BLaER1 treated with 17β-estradiol and CSF1 and Interleukin-3, amounts not matched to agents 10 nM and 100 nM (cell line): ENCODE measurements around the gene SIPA1.
"Not testable (repeated sequence)": the region's sequence is repeated elsewhere in the genome, so short reads cannot be mapped to it uniquely, and the experiment has no call there.

Experiments
- H3K27ac ChIP-seq, 11 experiments: shearing (Covaris generic); formaldehyde crosslinking; 2 replicates each; pipeline ENCODE4 v1.8.1; 2022
- H3K27me3 ChIP-seq, 11 experiments: shearing (Covaris generic); formaldehyde crosslinking; 2 replicates each; pipeline ENCODE4 v1.8.1; 2022
- H3K36me3 ChIP-seq, 11 experiments: shearing (Covaris generic); formaldehyde crosslinking; 2 replicates each; pipeline ENCODE4 v1.8.1; 2022
- H3K4me1 ChIP-seq, 10 experiments: shearing (Covaris generic); formaldehyde crosslinking; 2 replicates each; pipeline ENCODE4 v1.8.1; 2022
- H3K4me2 ChIP-seq, 11 experiments: shearing (Covaris generic); formaldehyde crosslinking; 2 replicates each; pipeline ENCODE4 v1.8.1; 2022
- H3K4me3 ChIP-seq, 10 experiments: shearing (Covaris generic); formaldehyde crosslinking; 2 replicates each; pipeline ENCODE4 v1.8.1; 2022
- H3K9ac ChIP-seq, 11 experiments: shearing (Covaris generic); formaldehyde crosslinking; 2 replicates each; pipeline ENCODE4 v1.8.1; 2022
- H3K9me3 ChIP-seq, 11 experiments: shearing (Covaris generic); formaldehyde crosslinking; replicated peaks in 1 of 11; 2 replicates each; pipeline ENCODE4 v1.8.1; 2022
- H4K20me1 ChIP-seq, 11 experiments: shearing (Covaris generic); formaldehyde crosslinking; 2 replicates each; pipeline ENCODE4 v1.8.1; 2022
- Cebpa-rat ChIP-seq, 11 experiments: shearing (Covaris generic); IDR thresholded peaks; 2 replicates each; pipeline ENCODE4 v1.8.1; 2022

The SIPA1 gene

GRCh38 chr11:65661599-65662246 is 23.8 kb downstream of the SIPA1 start:
- peaks cover 50 to 55% (median 51%) of the 10 kb centered on the region in 11 experiments for H3K36me3 ChIP-seq
- TF ChIP-seq Cebpa-rat (IDR thresholded peaks at IDR 0.05): no peak
- peaks cover 23 to 40% (median 31%) of the 10 kb centered on the region in 10 experiments for H3K4me1 ChIP-seq
- peaks cover 31 to 57% (median 54%) of the 10 kb centered on the region in 11 experiments; a peak in 21 of 22 replicates for H4K20me1 ChIP-seq
- H3K4me2 ChIP-seq: peak overlapping the region; percentile 93 to 100 (median 99)
- H3K9ac ChIP-seq: peak overlapping the region; percentile 85 to 96 (median 91)
- peak overlapping the region; percentile 86 to 94 (median 90) for H3K27ac ChIP-seq
- peak overlapping the region; percentile 78 to 98 (median 91) for H3K4me3 ChIP-seq
- no peaks in the 10 kb centered on the region for H3K27me3 ChIP-seq
- no peaks in the 10 kb centered on the region for H3K9me3 ChIP-seq

- Histone ChIP-seq H3K27ac (peak overlapping the region; percentile 86 to 94 (median 90)), H3K9ac (peak overlapping the region; percentile 85 to 96 (median 91)), H3K9me3 (no peaks in the 10 kb centered on the region), H3K27me3 (no peaks in the 10 kb centered on the region), H3K4me3 (peak overlapping the region; percentile 78 to 98 (median 91)), H4K20me1 (peaks cover 31 to 52% (median 49%) of the 10 kb centered on the region in 11 experiments; a peak in 21 of 22 replicates), H3K4me2 (peak overlapping the region; percentile 93 to 100 (median 99)), H3K36me3 (peaks cover 44 to 49% (median 45%) of the 10 kb centered on the region in 11 experiments), H3K4me1 (peaks cover 23 to 40% (median 31%) of the 10 kb centered on the region in 10 experiments)
- TF ChIP-seq Cebpa-rat (IDR thresholded peaks at IDR 0.05): no peak
Observed at GRCh38 chr11:65662247-65662798, 24.4 kb downstream of the SIPA1 start.

GRCh38 chr11:65662799-65663638 is 25.1 kb downstream of the SIPA1 start, which contains the start of gene RELA:
TSS of gene RELA (minus strand) at chr11:65662916. CDS start at chr11:65662832, 84 bp downstream.
- TF ChIP-seq Cebpa-rat (IDR thresholded peaks at IDR 0.05): no peak
- peak within 1 kb of the TSS; percentile 78 to 98 (median 91) for H3K4me3 ChIP-seq
- H3K27ac ChIP-seq: peak within 1 kb of the TSS; percentile 86 to 94 (median 90)
- H3K27me3 ChIP-seq: no peaks in the 10 kb centered on the region
- H3K9me3 ChIP-seq: no peaks in the 10 kb centered on the region
- H3K36me3 ChIP-seq: peaks cover 37 to 42% (median 38%) of the 10 kb centered on the region in 11 experiments
- H4K20me1 ChIP-seq: peaks cover 30 to 45% (median 42%) of the 10 kb centered on the region in 11 experiments; a peak in 20 of 22 replicates
- peak within 1 kb of the TSS; percentile 85 to 96 (median 91) for H3K9ac ChIP-seq
- peaks cover 23 to 40% (median 31%) of the 10 kb centered on the region in 10 experiments for H3K4me1 ChIP-seq
- H3K4me2 ChIP-seq: peak within 1 kb of the TSS; percentile 94 to 100 (median 99)

GRCh38 chr11:65663639-65664200 is 25.8 kb downstream of the SIPA1 start:
- peaks cover 25 to 38% (median 35%) of the 10 kb centered on the region in 11 experiments; a peak in 20 of 22 replicates for H4K20me1 ChIP-seq
- H3K27ac ChIP-seq: peak overlapping the region; percentile 86 to 94 (median 90)
- H3K27me3 ChIP-seq: no peaks in the 10 kb centered on the region
- H3K9ac ChIP-seq: peak overlapping the region; percentile 85 to 96 (median 91)
- H3K4me2 ChIP-seq: peak overlapping the region; percentile 84 to 100 (median 98)
- peak overlapping the region; percentile 78 to 98 (median 91) for H3K4me3 ChIP-seq
- H3K4me1 ChIP-seq: peaks cover 23 to 40% (median 31%) of the 10 kb centered on the region in 10 experiments
- TF ChIP-seq Cebpa-rat (IDR thresholded peaks at IDR 0.05): no peak
- peaks cover 30 to 35% (median 31%) of the 10 kb centered on the region in 11 experiments for H3K36me3 ChIP-seq
- H3K9me3 ChIP-seq: no peaks in the 10 kb centered on the region

GRCh38 chr11:65672180-65672860 is 34.4 kb downstream of the SIPA1 start:
- Histone ChIP-seq H3K36me3 (no peaks in the 10 kb centered on the region), H4K20me1 (no peaks in the 10 kb centered on the region)
- TF ChIP-seq Cebpa-rat (IDR thresholded peaks at IDR 0.05): no peak

GRCh38 chr11:65672982-65673381 is 35.1 kb downstream of the SIPA1 start:
- no peaks in the 10 kb centered on the region for H3K36me3 ChIP-seq

More at GRCh38 chr11:65672180-65672860, 34.4 kb downstream of the SIPA1 start:
- Histone ChIP-seq H3K9me3 (no peaks in the 10 kb centered on the region), H3K9ac (no peak overlapping the region), H3K27ac (no peak overlapping the region), H3K4me3 (no peak overlapping the region), H3K27me3 (no peaks in the 10 kb centered on the region), H3K4me1 (no peaks in the 10 kb centered on the region), H3K4me2 (no peak overlapping the region)

GRCh38 chr11:65680192-65680743 is 42.4 kb downstream of the SIPA1 start:
- Histone ChIP-seq H3K27me3 (no peaks in the 10 kb centered on the region), H3K4me2 (peak overlapping the region in 9 of 11 experiments; percentile 26 to 60 (median 46); a peak in 15 of 22 replicates), H3K9me3 (no peaks in the 10 kb centered on the region), H3K4me1 (peaks cover 0 to 29% (median 19%) of the 10 kb centered on the region in 10 experiments; a peak in 15 of 20 replicates), H3K9ac (no peak overlapping the region), H4K20me1 (no peaks in the 10 kb centered on the region), H3K27ac (no peak overlapping the region), H3K4me3 (no peak overlapping the region), H3K36me3 (no peaks in the 10 kb centered on the region)
- TF ChIP-seq Cebpa-rat (IDR thresholded peaks at IDR 0.05): no peak

More at GRCh38 chr11:65672982-65673381, 35.1 kb downstream of the SIPA1 start:
- Histone ChIP-seq H4K20me1 (no peaks in the 10 kb centered on the region), H3K27me3 (no peaks in the 10 kb centered on the region), H3K4me3 (no peak overlapping the region), H3K27ac (no peak overlapping the region), H3K4me1 (no peaks in the 10 kb centered on the region), H3K9ac (no peak overlapping the region), H3K4me2 (no peak overlapping the region), H3K9me3 (no peaks in the 10 kb centered on the region)
- no peak for TF ChIP-seq Cebpa-rat (IDR thresholded peaks at IDR 0.05)

- not testable (repeated sequence) for H3K27me3 ChIP-seq, H3K4me3 ChIP-seq, H3K4me2 ChIP-seq, H4K20me1 ChIP-seq, H3K9me3 ChIP-seq, H3K27ac ChIP-seq, H3K36me3 ChIP-seq, H3K9ac ChIP-seq
- H3K4me1 ChIP-seq: peaks cover 0 to 29% (median 19%) of the 10 kb centered on the region in 10 experiments; a peak in 15 of 20 replicates
Observed at GRCh38 chr11:65683480-65683879, 45.6 kb downstream of the SIPA1 start.
